ENCODE data around the gene DNHD1.
A peak's percentile ranks its signal among the peaks of the same experiment; 100 is the strongest.

DNHD1 gene, protein sequence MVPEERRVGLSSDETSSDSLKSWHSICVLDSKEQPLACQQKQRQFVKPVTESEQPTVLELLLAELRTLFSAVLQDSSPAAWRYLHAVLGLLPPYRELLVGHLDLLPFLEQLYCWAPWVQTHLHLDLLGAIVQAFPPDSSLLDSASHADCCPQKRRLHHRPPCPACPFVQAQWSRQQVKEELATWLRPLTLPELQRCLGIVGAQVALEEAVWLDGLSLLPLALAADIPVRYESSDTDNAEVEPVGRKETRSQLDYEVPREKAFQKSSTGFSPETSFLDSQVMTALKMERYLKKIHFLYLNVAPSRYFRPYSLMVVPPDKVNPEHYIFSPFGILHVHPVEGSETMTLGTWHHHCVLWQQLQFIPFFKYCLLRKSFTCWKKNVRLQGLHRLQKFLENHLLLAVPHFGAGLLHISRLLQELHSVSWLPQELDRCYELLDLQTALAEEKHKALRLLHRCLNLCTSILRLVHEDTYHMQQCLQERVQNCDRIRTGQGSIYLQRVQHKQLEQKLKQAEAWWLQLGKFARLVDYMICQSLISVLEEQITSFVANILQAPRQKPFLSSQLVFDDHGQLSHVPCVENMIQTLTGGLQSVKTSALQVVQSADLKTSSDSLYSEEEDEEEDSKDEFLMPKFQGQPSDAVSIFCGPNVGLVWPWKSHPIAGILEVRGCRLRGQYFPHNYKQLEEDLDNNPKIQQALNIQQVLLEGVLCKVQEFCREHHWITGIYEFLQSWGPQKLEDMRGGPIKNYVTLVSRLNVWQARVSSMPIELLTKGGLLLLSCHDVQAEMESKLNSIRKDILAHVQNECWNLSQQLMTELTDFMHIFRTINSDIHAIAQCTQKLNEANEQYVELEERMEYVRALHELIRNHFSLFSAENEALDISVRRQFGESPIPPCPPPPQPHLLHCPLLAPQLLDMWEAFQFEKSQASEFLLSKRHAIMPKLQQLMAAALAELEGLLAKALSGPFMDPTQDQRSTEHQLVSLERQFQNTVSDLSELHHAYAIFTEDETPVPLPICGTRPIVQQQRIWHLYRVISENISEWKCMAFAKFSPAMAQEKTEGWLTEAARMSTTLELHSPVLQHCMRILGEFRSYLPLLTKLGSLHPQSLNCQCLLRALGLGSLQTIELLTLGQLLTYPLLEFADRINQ (N-terminal part only)

DNA sequence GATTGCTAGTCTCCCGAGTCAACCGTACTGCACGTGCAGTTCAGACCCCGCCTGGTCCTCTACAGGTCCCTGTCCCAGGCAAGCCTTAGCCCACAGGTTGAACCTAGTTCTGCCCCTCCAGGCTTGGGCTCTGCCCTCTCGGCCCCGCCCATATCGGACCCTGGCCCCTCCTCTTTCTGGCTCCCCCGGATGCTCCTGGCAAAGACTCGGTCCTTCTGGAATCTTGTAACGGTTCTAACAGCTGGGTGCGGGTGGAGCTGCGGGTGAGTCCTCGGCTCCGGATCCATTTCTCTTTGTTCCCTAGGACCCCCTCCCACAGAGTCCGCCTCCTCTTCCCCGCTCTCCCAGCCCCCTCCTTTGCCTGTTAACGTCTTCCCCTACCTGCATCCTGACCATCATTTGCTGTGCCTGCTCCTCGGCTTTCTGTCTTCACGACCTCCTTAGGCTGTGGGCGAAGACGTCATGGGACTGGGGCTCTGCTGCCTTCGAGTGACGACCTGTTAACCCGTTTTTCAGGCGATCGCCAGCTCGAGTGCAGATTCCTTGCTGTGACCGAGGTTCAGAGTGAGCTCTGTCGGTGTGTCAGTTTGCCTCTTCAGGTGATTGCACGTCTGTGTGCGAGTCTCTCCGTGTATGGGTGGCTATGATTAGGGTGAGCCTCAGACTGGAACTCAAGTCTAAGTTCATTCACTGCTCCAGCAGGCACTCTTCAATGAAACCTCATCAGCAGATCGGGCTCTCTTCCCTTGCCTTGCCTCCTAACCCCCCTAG, at the start of gene DNHD1:
DNHD1 (plus strand) TSS at position 212 of the 771 bp plus-strand sequence. CDS start 936 bp downstream, outside the sequence.
- DNase-seq (ENCODE audit: insufficient read length, low spot score) (no peak), FAIRE-seq (no peak)

DNA sequence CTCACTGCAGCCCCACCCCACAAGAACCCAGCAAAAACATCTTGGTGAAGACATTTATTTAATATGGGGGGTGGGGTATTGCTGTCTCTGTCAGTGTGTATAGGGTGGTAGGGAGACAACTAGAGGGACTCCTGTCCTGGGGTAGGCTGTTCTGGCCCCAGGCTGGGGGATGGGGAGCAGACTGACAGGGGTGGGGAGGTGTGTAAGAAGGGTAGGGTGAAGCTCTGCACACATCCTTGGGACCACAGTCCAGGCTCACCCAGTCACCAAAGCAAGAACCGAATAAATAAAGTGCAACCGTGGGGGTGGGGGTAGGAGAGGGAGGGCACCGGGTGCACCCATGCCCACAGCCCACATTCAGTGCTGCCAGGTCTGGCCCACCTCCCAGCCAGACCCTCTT, 48.5 kb upstream of the DNHD1 start:
- DNase-seq (ENCODE audit: insufficient read length, low spot score) (no peak), FAIRE-seq (no peak)

DNA sequence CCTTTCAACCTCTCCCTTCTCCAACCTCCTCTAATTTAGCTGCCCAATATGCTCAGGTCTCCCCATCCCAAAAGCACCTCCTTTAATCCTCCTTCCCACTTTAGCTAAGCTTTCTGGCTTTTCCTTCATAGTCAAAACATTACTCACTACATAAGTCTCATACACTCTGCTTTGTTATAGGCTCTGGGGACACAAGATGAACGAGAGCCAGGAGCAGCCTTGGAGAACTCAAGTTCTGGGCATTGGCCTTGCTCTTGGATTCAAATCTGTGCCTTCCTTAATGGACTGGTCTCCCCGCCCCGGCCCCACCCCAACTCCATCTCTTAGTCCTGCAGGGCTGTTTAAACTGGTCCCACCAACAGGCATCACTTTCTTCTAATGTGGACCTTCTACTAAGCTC, 44.9 kb upstream of the DNHD1 start:
- no peak for FAIRE-seq
- DNase-seq (ENCODE audit: insufficient read length, low spot score) = no peak

DNA sequence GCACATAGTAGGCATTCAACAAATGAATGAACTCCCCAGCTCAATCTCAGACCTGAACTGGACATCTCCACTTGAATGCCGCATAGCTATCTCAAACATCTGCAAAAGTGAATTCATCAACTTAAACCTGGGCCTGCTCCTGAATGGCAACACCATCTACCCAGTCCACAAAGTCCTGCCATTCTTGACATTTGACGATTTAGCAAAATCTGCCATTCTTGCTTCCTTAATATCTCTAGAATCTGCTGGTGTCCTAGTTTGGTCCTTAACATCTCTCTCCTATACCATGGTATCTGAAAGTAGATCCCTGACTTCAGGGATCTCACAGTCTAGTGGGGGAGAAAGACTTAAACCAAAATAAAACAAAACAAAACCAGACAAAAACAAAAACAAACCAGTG, 43.9 kb upstream of the DNHD1 start:
- FAIRE-seq = no peak
- DNase-seq (ENCODE audit: insufficient read length, low spot score) = no peak

DNA sequence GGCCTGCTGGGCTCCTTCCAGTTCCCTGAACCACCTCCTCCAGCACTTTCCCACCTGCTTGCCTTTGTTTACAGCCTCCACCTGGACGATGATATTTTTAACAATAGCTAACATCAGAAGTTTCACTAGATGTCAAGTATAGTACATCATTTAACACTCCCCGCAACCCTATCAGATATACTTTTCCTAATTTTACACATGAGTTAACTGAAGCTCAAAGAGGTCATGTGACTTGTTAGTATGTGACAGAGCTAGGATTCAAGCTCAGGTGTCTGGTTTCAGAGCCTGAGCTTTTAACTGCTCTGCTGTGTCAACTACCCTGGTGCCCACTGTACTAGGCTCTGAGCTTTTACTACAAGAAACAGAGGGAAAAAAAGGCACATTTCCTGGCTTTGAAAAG, 42.0 kb upstream of the DNHD1 start:
- FAIRE-seq (no peak), DNase-seq (ENCODE audit: insufficient read length, low spot score) (no peak)

DNA sequence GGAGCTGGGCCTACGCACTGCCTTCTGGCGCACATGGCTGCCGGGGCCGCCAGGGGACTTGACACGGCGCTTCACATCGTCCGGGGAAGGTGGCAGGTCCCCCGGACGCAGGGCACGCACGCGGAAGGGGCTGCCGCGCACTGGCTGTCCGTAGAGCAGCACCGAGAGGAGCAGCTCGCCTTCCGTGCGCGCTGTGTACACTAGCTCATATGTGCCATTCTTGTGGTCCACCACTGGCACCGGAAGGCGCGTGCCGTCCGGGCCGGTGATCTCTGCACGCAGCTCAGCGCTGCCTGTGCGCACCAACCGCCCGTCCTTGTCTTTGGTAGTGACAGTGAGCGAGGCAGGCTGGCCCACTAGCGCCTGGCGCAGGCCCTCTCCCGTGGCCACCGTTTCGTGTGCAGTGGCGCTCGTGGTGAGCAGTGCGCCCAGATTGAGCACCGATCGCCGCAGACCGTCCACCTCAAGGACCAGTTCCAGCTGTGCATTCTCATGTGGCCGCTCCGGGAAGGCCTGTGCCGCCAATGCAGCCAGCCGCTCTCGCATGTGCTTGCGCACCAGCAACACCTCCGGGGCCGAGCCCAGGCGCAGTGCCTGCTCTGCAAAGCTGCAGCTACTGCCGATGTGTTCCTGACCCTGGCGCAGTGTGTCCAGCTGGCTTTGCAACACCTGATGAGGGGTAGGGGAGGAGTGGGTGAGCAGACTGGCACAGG, 40.6 kb upstream of the DNHD1 start:
- DNase-seq (ENCODE audit: insufficient read length, low spot score) (no peak), FAIRE-seq (no peak)

DNA sequence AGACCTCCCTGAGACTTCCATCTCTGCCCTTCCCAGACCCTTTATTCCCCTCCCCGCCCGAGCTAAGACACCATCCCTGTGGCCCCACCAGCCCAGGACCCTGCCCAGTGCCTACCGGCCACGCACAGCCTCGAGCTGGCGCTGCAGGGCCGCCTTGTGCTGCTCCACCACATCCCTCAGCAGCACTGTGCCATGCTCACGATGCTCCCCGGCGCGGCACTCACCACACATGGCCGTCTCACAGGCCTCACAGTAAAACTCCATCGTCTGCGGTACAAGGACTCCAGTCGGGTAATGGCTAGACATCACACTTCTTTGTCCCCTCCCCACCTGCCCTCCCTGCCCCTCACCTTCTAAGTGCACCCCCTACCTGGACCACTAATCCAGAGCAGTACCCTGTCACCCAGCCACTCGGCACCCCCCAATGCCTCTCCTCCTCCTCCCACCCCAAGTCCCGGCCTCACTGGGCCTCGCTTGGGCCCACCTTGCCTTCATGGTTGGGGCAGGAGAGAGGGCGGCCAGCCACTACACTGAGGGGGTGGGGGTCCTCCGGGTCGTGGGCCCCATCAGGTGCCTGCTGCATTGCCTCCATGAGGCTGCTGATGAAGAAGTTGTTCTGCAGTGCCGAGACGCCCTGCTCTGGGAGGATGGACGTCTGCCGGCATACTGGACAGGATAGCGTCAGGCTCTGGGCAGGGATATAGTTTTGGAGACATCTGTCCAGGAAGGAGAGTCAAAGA, 39.3 kb upstream of the DNHD1 start:
- no peak for DNase-seq (ENCODE audit: insufficient read length, low spot score)
- no peak for FAIRE-seq

DNA sequence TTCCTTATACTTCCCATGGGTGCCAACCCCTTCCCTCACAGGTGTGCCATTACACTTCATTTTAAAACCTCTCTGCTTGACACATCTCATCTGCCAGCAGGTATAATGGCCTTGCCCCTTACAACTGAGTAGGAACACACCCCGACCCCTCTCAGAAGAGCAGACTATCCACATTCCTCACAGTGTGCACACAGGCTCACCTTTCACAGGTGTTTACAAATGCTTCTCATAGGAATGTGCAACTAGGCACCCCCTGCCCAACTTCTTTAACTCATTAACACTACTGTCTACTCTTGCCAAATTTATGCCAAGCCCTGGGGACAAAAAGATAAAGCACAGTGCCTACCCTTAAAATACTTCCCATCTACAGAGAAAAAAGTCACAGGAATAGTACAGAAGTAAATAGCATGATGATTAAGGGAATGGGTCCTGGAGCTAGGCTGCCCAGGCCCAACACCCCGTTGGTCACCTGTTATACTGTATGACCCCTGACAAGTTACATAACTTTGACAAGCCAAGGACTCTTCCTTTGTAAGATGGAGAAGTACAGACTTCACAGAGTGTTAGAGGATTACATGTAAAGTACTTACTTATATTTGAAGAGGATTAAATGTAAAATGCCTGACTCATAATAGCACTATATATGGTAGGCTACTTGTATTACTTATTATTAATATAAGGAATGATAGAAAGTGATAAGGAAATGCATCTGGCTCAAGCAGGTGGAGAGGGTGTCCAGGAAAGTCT, 38.6 kb upstream of the DNHD1 start:
- no peak for DNase-seq (ENCODE audit: insufficient read length, low spot score)
- FAIRE-seq = no peak

DNA sequence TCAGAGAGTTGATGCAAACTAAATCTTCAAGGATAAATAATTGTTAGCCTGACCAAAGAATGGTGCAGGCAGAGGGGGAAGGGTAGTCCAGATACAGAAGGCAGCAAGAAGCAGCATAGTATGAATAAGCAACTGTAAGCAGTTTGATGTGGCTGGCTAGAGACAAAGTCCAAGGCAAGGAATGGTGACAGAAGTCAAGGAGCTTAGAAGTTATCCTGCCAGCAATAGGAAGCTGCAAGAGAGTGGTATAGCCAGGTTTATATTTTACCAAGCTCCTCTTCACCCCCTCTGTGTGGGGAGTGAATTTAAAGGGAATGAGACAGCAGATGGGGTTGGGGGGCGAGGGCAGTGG, 38.0 kb upstream of the DNHD1 start:
- FAIRE-seq (no peak), DNase-seq (ENCODE audit: insufficient read length, low spot score) (no peak)

DNA sequence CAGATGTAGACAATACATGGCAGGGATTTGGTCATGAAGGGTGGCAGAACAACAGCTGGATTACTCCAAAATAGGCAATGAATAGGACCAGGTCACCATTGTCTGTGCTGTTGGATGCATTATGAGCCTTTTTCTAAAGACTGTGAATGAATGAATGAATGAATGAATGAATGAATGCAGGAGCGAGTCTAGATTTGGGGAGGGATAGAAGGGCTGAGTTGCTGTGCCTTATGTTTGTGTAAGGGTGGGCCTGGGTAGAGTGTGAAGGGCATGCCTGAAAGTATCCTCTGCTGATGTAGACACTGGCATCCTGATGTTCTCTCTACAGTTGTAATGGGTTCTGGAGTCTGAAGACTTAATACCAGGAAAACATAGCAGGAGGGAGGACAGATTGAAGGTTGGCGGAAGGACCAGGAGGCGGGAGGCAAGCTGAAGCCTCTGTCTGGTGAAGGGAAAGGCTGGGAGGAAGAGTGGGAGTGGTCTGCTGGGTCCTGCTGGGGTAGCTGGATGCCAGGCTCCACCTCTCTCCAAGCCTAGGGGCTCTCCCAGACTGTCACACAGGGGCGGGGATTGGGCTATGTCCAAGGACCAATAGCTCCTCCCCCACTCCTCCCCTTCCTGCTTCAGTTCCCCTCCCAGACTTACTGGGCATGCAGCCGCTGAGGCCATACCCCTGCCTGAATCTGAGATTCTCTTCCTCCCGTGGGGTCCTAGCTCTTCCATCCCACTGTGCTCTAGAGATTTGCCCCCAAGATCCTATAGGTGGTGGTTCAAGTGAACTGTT, 28.2 kb upstream of the DNHD1 start:
- FAIRE-seq (no peak), DNase-seq (ENCODE audit: insufficient read length, low spot score) (peak; percentile 79)

DNA sequence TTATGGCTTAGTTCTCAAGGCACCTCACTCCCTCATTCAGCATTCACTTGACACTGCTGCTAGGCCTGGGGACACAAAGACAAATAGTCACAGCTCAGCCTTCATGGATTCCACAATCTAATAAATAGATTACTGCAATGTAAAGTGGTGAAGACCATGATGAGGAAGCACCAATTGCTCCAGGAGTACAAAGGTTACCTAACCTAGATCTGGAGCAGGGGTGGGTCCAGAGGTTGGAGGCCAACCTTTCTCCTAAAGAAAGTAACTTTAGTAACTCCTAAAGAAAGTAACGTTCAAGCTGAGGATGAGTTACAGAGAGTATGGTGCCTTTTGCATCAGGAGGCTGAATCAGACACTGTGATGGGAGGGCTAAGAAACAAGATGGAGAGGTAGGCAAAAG, 27.5 kb upstream of the DNHD1 start:
- no peak for DNase-seq (ENCODE audit: insufficient read length, low spot score)
- no peak for FAIRE-seq

DNA sequence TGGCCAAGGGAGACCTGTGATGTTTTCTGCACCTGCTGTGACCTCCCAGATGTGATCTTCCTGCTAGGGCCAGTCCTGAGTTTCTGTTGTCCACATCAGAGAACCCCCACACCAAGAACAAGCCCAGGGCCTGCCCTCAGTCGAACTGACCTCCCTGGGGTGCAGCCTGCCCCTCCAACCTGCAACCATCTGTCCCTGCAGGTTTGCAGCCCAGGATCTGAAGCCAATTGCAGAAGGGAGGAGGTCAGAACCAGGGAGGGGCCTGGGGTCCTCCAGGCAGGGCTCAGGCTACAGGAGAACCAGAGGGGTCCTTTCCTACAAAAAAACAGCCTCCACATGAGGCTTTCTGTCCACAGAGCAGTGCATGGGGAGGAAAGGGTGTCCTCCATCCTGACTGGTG, 24.1 kb upstream of the DNHD1 start:
- FAIRE-seq (no peak), DNase-seq (ENCODE audit: insufficient read length, low spot score) (no peak)

DNA sequence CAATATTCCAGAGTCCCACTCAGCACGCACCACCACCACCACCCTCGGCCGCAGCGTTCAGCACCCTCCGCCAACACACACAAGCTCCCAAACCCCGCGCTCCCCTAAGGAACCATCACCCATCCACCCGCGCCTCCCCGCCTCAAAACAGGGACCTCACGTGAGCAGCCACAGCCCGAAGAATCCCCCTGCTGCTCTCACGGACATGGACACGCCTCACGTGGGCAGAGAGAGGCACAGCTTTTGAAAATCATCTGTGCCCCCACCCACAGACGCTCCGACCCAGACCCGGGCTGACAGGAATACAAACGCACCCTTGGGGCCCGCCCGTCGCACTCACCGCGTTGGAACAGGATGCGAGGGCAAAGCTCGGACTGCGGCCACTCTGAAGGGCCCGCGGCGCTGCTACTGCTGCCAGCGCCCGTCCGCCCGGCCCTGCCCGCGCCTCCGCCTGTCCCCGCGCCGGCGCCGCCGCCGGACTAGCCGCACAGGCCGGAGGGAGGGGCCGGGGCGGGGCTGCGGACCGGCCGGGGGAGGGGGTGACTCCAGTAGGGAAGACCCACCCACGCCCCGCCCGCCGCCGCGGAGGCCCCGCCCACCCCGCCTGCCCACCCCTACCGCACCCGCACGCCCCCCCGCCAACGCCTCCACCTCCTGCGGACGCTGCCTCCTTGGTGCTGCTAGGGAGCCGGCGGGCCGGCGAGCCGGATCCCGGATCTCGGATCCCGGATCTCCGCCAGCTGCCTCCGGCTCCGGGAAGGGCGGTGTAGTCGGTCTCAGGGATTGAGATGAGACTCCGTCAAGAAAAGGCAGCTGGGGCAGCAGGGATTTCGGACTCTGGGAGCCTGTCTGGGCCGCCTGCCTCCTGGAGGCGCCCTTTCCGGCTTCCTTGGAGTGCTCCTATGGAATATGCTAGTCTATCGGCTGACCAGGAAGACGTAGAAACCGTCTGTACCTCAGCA, 23.3 kb upstream of the DNHD1 start, which contains the start of gene TRIM3:
TRIM3 (minus strand) TSS at position 491 of the 962 bp plus-strand sequence. CDS start 8,246 bp downstream, outside the sequence.
- peak; percentile 90 for DNase-seq (ENCODE audit: insufficient read length, low spot score)
- FAIRE-seq = no peak

DNA sequence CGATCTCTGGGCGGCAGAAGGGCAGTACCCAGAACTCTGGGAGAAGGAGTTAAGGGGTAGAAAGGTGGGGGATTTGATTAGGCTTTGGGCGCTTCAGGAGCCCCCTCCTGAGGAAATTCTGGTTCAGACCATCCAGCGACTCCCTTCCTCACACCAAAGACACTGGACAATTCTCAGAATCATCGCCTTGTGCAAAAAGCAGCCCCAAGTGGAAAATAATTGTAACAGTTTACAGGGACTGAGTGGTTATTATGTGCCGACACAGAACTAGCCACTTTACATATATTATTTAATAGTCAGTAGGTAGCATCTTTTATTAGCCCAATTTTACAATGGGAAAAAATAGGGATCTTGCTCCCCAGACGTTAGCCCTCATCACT, 22.7 kb upstream of the DNHD1 start:
- DNase-seq (ENCODE audit: insufficient read length, low spot score) (no peak), FAIRE-seq (no peak)

DNA sequence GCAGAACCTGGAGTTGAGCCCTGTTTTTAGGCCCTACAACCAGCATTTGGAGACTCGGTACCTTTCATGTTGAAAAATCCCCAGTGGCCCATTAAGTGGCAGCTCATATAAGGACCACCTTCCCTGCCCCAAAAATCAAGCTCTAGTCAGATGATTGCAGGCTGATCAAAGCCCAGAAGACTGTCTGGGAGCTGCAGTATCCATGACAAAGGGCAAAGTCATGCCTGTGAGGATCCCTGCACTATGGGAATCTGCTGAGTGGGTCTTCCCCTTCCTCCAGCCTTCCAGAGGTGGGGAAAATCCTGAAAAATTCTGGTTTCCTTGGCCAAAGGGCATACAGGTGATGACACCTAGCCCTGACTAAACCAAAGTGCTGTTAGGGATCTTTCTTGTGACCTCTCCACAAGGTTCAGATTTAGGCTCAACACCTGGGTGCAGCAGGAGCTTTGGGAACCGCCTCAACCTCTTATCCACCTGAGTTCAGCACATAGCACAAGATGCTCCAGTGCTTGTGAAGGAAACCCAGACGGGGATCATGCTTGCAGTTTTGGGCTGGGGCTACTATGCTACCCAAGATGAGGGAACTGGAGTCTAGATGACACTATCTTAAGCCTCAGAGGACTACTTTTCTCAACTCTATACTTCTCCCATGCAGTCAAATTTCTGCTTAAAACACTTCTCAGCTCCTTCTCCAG, 22.1 kb upstream of the DNHD1 start:
- no peak for FAIRE-seq
- DNase-seq (ENCODE audit: insufficient read length, low spot score) = no peak

DNA sequence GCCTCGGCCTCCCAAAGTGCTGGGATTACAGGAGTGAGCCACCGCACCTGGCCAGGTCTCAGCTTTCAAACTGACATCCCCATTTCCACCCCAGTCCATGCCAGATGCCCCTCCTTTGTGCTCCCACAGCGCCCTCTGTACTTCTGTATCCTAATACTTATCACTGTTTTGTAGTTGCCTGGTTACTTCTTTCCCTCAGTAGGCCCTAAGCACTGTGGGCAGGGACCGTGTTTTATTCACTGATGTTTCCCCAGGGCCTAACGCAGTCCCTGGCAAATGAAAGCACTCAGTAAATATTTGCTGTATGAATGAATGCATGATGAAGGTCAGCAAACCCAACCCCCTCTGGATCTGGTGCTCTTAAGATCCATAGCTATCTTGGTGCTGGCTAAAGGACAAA, 21.1 kb upstream of the DNHD1 start:
- no peak for FAIRE-seq

More for the DNA sequence above, 21.1 kb upstream of the DNHD1 start:
- DNase-seq (ENCODE audit: insufficient read length, low spot score) = no peak
